GM18858 (cell line): Measurements from ENCODE around the gene PTCH2.

Experiments used
- ATAC-seq: cut with Tn5 transposase; IDR thresholded peaks from one replicate; pipeline ENCODE4 v1.9.1; 2021; ENCODE audit not compliant: unreplicated experiment

PTCH2 gene

DNA sequence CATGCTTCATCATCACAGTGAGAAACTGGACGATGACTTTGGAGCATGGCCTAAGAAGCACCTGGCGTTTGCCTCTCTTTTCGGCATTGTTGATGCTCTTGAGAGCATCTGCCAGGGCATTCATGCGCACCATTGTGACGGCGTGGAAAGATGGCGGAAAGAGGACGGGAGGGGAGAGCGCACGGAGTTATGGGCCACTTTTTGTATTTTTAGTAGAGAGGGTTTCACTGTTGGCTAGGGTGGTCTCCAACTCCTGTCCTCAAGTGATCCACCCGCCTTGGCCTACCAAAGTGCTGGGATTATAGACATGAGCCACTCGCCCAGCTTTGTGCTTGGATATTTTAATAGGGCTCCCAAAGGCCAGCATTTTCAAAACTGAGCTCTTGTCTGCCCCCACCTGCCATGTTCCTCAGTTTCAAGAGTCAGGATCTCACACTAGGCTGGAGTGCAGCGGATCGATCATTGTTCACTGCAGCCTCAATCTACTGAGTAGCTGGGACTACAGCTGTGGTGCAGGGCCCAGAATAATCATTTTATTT, 62.4 kb downstream of the PTCH2 start:
- ATAC-seq: no peak

DNA sequence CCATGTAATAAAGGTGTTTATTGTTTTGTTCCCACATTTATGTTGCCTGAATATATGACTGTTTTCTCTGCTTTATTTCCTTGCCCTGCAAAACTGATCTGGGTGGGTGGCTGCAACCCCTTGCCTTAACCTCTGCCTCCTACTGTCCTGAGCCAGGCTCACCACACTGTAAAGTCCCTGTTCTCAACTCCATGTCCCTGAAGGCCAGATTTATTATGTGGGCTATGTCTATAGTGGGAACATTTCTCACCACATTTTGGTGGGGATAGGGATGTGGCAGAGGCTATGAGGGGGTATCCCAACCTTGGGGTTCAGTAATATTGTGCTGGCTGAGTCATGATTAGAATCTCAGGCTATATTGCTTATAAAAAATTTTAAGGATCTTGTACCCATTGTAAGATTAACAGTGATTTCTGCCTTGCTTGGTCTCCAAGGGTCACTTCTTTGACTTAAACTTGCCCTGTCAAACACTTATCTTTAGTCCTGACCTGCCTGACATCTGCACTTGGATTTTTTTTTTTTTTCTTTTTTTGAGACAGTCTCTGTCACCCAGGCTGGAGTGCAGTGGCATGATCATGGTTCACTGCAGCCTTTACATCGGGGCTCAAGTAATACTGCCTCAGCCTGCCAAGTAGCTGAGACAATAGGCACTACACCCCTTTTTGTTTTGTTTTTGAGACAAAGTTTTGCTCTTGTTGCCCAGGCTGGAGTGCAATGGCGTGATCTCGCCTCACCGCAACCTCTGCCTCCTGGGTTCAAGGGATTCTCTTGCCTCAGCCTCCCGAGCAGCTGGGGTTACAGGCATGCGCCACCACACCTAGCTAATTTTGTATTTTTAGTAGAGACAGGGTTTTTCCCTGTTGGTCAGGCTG, 64.1 kb downstream of the PTCH2 start:
- no peak for ATAC-seq

DNA sequence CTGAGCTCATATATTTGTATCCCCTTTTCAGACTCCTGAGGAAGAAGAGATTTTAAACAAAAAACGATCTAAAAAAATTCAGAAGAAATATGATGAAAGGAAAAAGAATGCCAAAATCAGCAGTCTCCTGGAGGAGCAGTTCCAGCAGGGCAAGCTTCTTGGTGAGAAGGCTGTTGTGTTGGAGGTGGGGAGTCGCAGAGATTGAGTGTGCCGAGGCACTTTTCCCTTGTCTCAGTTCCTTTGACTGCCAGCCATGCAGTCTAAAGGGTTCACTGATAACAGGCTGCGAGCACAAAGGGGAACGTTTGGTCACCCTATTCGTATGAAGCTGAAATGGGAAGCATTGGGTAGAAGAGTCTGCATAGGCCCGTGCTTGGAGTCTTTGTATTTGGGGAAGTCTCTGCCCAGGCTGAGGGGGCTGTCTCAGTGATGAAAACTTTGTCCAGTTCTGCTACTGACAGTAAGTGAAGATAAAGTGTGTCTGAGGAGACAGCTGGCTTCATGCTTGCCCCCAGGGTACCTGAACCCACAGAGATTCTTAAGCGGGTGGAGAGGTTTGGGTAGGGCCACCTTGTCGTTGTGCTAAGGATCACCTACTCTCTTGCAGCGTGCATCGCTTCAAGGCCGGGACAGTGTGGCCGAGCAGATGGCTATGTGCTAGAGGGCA, 65.0 kb downstream of the PTCH2 start:
- ATAC-seq: no peak

DNA sequence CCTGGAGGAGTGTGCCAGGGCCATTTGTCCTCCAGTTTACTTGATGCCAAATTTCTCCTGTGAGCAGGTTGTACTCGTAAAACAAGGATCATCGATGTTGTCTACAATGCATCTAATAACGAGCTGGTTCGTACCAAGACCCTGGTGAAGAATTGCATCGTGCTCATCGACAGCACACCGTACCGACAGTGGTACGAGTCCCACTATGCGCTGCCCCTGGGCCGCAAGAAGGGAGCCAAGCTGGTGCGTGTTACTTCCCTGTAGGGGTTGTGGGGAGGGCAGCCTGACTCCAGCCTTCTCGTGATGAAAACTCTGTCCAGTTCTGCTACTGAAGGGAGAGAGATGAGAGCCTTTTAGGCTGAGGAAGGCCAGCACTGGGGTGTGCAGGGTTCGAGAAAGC, 65.5 kb downstream of the PTCH2 start:
- ATAC-seq: no peak

GRCh38 chr1:44776730-44777068, 66.4 kb downstream of the PTCH2 start:
- no peak for ATAC-seq

DNA sequence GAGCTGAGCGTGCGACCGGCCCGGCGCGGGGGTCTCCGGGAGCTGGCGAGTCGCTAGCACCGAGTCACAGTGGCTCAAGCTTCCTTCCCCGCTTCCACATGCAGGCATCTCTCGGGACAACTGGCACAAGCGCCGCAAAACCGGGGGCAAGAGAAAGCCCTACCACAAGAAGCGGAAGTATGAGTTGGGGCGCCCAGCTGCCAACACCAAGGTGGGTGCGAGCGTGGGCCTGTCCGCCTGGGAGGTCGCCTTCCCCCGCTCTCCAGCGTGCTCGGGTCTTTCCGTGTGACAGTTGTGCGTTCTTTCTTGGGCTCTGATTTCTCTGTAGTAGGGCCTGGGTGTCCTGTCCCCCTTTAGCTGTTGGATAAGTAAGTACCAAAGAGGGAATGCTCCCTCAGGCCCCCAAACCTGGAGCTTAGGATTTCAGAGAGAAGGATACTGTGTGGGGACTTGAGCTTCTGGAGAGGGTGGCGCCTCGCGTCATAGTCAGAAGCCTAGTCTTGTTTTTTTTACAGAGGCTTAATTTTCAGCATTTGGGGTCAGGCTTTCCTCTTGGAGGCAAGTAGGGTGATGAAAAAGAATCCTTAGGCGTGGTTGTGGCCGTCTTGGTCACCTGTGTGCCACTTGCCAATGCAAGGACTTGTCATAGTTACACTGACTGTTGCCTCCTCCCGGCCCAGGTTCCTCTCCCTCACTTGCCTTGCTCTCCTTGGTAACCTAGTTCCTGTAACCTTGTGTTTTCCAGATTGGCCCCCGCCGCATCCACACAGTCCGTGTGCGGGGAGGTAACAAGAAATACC, 66.9 kb downstream of the PTCH2 start:
- no peak for ATAC-seq

DNA sequence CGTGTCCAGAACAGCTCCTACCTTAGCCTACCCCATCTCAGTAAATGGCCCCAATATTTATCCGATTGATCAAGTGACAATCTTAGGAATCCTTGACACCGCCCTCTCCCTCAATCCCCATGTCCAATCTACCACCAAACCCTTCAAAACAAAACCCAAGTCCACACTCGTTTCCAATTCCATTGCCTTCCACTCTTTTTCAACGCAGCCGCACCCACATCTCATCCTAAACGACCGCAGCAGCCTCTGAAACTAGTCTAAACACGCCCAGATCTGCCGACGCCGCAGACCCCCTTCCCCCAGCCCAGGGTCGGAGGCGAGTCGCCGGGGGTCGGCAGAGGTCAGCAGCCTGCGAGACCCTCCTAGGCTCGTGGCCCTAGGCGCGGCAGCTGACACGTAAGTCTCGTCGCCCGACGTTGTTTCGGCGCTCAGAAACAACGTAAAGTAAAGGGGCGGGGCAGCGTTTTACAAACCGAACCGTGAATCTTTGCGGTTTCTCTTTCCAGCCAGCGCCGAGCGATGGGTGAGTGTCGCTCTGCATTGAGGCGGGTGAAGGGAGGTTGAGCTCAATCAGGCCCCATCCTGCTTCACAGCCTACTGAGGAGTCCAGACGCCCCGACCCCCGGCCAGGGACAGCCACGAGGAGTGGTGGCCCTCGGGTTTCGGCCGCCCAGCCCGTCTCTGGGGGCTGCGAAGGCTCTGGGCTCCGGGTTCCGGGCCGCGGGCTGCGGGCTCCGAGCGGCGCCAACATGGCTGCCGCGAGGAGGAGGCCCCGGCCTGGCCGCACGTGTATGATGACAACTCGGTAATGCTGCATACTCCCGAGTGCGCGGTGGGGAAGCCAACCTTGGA, 67.7 kb downstream of the PTCH2 start, which contains the start of gene RPS8:
Gene RPS8, plus strand, starts transcription at position 463 of the 852 bp plus-strand sequence. Its CDS starts 57 bp downstream, at position 520.
- peak; percentile 52 for ATAC-seq
